T-helper 17 cell (primary cell): ENCODE measurements around the gene MGLL. TPM values are rescaled to one million over a fixed set of nuclear protein-coding genes. Genes with fewer than 3 reads are reported as not detected.

Experiments
- ATAC-seq: fragments of 150-1000 bp; cut with Tn5 transposase; 2 replicates; pipeline ENCODE4 v1.10.0; 2021; ENCODE audit warnings: mild to moderate bottlenecking, moderate library complexity
- DNase-seq, 3 donors: peaks; one replicate each; pipeline versions ENCODE4 v3.0.0 to v3.0.0-alpha.2; 2020 to 2021
- H3K9me3 ChIP-seq: one replicate; pipeline ENCODE4 v1.7.0; 2013; ENCODE audit warnings: low read length, mild to moderate bottlenecking; ENCODE audit not compliant: control insufficient read depth, poor library complexity, severe bottlenecking
- H3K27ac Mint-ChIP-seq: one replicate; pipeline ENCODE4 v1.8.0; 2022; ENCODE audit warnings: mild to moderate bottlenecking, moderate library complexity, mixed read lengths
- H3K27me3 Mint-ChIP-seq: one replicate; pipeline ENCODE4 v1.8.0; 2022; ENCODE audit warnings: mixed read lengths
- H3K36me3 Mint-ChIP-seq: one replicate; pipeline ENCODE4 v1.8.0; 2022; ENCODE audit warnings: low read depth, mixed read lengths
- H3K4me1 Mint-ChIP-seq: one replicate; pipeline ENCODE4 v1.8.0; 2022; ENCODE audit warnings: mild to moderate bottlenecking, mixed read lengths
- H3K4me3 Mint-ChIP-seq: one replicate; pipeline ENCODE4 v1.8.0; 2022; ENCODE audit warnings: mild to moderate bottlenecking, moderate library complexity, mixed read lengths
- total RNA-seq, 4 donors: library from RNA in 2 of 4; stranded (reverse) in 2 of 4; gene quantifications; one replicate each; pipeline ENCODE4 v1.2.3 and lab custom pipeline; 2022 to 2026

Gene MGLL
- total RNA-seq, 2 donors from 2014 or later = 3.3 to 28.7 TPM

DNA sequence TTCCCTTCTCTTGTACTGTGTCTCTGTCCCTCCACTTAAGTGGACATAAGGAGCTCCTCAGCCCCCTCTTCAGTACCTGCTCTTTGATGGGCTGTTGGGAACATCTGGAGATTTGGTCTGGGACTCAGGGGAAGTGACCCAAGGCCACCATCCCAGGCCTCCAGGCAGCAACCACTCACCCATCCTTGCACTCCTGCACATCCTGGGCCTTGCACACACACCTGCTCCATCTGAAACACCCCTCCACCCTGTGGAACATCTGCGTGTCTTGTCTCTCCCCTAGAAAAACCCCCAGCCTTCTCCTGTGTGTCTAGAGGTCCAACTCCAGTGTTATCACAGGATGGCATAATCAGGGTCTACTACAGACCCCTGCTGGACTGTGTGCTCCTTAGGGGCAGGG is 75.2 kb downstream of the MGLL start:
- peaks cover 4% of the 10 kb centered on the region for H3K36me3 Mint-ChIP-seq
- H3K27ac Mint-ChIP-seq = no peak overlapping the region
- H3K4me1 Mint-ChIP-seq = peaks cover 16% of the 10 kb centered on the region
- no peak overlapping the region for H3K4me3 Mint-ChIP-seq
- ATAC-seq (no peak), DNase-seq (no peak)
- no peaks in the 10 kb centered on the region for H3K9me3 ChIP-seq
- H3K27me3 Mint-ChIP-seq = peaks cover 60% of the 10 kb centered on the region

DNA sequence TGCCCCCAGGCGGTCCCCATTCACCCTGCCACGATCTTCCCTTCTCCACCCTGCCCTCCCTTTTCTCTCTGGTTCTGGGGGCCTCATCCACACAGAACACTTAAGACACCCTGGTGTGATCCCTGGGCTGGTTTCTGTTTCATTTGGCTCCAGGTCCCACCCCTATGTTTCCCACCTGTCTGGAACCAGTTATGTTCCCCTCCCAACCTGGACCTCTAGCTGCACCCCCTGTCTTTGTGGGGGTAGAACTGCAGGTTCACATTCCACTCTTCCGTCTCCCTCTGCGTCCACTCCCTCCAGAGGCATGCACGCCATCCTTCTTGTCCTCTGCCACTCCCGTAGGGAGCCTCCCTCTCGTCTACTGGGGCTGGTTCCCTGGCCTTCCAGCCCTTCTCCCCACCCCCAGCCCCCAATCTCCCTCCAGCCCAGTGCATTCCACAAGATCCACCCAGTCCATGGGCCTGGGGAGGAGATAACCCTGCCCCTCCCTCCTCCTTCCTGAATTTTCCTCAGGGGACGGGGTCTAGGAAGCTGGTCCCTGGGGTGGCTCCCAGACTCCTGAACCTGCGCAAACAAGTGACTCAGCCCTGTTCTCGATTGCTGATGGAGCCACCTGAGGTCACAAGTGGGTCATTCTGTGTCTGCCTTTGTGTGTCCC is 75.8 kb downstream of the MGLL start:
- no peaks in the 10 kb centered on the region for H3K9me3 ChIP-seq
- no peak for ATAC-seq
- Mint-ChIP-seq H3K36me3 (peaks cover 4% of the 10 kb centered on the region), H3K4me3 (no peak overlapping the region), H3K27me3 (peaks cover 58% of the 10 kb centered on the region), H3K27ac (no peak overlapping the region), H3K4me1 (peaks cover 16% of the 10 kb centered on the region)
- no peak for DNase-seq

DNA sequence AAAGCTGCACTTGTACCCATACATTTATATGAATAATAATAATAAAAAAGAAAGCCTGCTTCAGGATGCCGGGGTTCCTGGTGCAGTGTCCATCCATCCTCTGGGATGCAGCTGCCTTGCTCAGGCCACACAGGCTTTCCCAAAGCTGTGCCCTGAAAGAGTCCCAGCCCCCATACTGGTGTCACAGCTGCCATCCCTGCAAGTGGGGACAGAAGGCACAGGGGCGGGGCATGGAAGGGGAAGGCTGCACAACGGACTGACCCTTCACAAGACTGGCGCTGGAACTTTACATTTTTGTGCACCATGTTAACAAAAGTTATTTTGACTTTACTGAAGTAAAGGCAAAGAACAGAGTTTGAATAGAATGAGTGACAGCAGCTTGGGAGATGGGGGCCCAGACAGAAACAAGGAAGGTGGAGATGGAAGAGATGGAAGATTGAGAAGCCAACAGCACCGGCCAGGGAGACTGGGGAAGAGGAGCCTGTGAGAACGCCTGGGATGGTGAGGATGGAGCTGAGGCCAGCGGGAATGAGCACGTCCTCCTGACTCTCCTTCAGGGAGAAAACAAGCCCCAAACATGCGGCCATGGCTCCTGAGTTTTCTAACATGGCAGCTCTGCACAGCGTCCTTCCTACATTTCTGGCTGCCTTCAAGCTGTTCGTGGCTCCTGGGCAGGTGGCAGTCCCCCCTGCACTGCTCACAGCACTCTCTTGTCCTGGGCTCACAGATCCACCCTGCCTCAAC is 76.5 kb downstream of the MGLL start:
- H3K9me3 ChIP-seq = no peaks in the 10 kb centered on the region
- Mint-ChIP-seq H3K27ac (no peak overlapping the region), H3K4me1 (peaks cover 16% of the 10 kb centered on the region), H3K4me3 (no peak overlapping the region), H3K36me3 (peaks cover 4% of the 10 kb centered on the region), H3K27me3 (peaks cover 52% of the 10 kb centered on the region)
- DNase-seq (no peak), ATAC-seq (no peak)

DNA sequence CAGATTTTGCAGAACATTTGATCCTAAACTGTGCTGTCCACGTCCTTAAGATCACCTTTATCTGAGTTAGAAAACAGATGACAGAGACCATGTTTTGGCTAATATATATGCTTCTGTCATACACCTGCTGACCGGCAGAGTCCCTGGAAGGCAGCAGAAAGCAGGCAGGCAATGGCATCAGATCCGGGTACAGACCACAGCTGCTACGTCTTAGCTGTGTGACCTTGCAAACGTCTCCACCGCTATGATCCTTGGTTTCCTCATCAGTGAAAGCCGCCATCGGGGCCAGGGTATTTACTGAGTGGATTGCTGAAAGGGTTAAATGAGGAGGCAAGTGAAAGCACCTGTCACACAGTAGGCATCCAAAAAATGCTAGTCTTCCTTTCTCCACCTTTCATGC is 77.4 kb downstream of the MGLL start:
- Mint-ChIP-seq H3K27me3 (peaks cover 42% of the 10 kb centered on the region), H3K36me3 (peaks cover 4% of the 10 kb centered on the region), H3K4me3 (no peak overlapping the region), H3K27ac (no peak overlapping the region), H3K4me1 (peaks cover 13% of the 10 kb centered on the region)
- no peak for DNase-seq
- no peak for ATAC-seq
- H3K9me3 ChIP-seq = no peaks in the 10 kb centered on the region

DNA sequence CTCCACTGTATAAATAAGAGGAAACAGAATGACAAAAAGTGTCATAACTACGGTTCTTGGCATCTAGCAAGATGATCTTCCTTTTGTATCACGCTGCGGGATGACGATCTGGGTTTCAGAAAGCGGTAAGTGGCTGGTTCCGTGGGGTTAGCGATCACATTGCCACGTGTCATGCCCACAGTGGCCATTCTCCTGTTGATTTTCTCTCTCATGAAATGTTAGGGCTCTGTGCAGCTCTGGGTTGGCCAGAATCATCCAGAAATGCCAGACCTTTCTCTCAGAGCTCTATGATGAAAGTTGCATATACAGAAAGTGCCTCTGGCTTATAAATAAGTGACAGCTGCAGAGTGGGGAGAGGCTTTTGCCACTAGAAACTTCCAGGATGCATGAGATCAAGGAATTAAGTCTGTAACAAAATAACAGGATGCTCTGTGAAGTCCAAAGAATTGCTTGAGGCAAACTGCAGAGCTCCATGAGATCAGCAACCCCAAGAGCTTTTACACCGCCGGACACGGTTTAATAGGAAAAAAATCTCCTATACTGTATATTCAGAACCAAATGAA is 78.0 kb downstream of the MGLL start:
- no peak overlapping the region for H3K4me3 Mint-ChIP-seq
- peaks cover 4% of the 10 kb centered on the region for H3K36me3 Mint-ChIP-seq
- peak overlapping the region; percentile 49 for H3K27ac Mint-ChIP-seq
- peaks cover 37% of the 10 kb centered on the region for H3K27me3 Mint-ChIP-seq
- H3K9me3 ChIP-seq = no peaks in the 10 kb centered on the region
- ATAC-seq (no peak), DNase-seq (no peak)
- H3K4me1 Mint-ChIP-seq = peaks cover 9% of the 10 kb centered on the region

GRCh38 chr3:127743351-127744252 is 78.7 kb downstream of the MGLL start:
- DNase-seq = no peak
- Mint-ChIP-seq H3K27me3 (peaks cover 29% of the 10 kb centered on the region), H3K36me3 (no peaks in the 10 kb centered on the region), H3K4me1 (peaks cover 5% of the 10 kb centered on the region), H3K4me3 (no peak overlapping the region), H3K27ac (peak overlapping the region; percentile 49)
- ATAC-seq = no peak
- H3K9me3 ChIP-seq = no peaks in the 10 kb centered on the region

DNA sequence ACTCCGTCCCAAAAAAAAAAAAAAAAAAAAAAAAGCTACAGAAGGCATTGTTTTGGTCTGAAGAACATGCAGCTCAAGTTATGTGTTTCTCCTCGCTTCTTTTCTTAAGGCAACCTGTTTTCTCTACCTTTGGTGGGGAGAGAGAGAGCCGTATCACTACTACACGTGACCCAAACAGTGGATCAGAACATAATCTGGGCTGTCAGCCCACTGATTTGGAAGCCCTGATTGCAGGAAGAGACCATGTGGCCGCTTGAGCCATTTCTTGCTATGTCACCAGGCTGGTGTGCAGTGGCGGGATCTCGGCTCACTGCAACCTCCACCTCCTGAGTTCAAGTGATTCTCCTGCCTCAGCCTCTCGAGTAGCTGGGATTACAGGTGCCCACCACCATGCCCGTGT is 79.7 kb downstream of the MGLL start:
- peaks cover 6% of the 10 kb centered on the region for H3K4me1 Mint-ChIP-seq
- H3K4me3 Mint-ChIP-seq = no peak overlapping the region
- no peaks in the 10 kb centered on the region for H3K36me3 Mint-ChIP-seq
- no peak for DNase-seq
- H3K27me3 Mint-ChIP-seq = peaks cover 29% of the 10 kb centered on the region
- no peak overlapping the region for H3K27ac Mint-ChIP-seq
- H3K9me3 ChIP-seq = no peaks in the 10 kb centered on the region
- no peak for ATAC-seq

DNA sequence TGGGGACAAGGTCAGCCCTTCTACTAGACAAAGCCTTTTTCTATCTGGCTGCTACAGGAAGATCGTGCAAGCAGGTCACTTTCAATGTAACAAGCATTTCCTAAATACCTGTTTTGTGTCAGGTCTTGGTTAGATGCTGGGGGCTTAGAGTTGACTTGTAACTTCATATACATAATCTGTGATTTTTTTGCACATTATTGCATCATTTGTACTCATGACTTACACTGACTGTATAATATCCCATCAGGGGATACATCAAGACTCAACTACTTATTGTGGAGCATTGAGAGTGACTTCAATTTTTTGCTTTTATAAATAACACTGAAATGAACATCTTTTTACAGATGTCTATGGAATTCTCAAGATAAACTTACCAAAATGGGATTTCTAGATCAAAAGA is 80.6 kb downstream of the MGLL start:
- Mint-ChIP-seq H3K27ac (no peak overlapping the region), H3K27me3 (peaks cover 21% of the 10 kb centered on the region), H3K4me1 (peaks cover 5% of the 10 kb centered on the region), H3K4me3 (no peak overlapping the region), H3K36me3 (no peaks in the 10 kb centered on the region)
- no peak for DNase-seq
- no peaks in the 10 kb centered on the region for H3K9me3 ChIP-seq
- ATAC-seq = no peak

GRCh38 chr3:127741246-127741645 is 81.1 kb downstream of the MGLL start:
- Mint-ChIP-seq H3K27me3 (peaks cover 21% of the 10 kb centered on the region), H3K4me3 (no peak overlapping the region)

GRCh38 chr3:127740136-127740915 is 82.0 kb downstream of the MGLL start:
- DNase-seq (no peak), ATAC-seq (no peak)
- no peak overlapping the region for H3K4me3 Mint-ChIP-seq
- H3K27me3 Mint-ChIP-seq = peaks cover 17% of the 10 kb centered on the region
- H3K4me1 Mint-ChIP-seq = peaks cover 4% of the 10 kb centered on the region
- H3K36me3 Mint-ChIP-seq = no peaks in the 10 kb centered on the region
- H3K27ac Mint-ChIP-seq = no peak overlapping the region
- H3K9me3 ChIP-seq = no peaks in the 10 kb centered on the region

More at GRCh38 chr3:127741246-127741645, 81.1 kb downstream of the MGLL start:
- H3K9me3 ChIP-seq = no peaks in the 10 kb centered on the region
- H3K36me3 Mint-ChIP-seq = no peaks in the 10 kb centered on the region
- H3K27ac Mint-ChIP-seq = no peak overlapping the region
- DNase-seq (no peak), ATAC-seq (no peak)
- H3K4me1 Mint-ChIP-seq = peaks cover 5% of the 10 kb centered on the region

GRCh38 chr3:127739347-127740135 is 82.8 kb downstream of the MGLL start:
- Mint-ChIP-seq H3K36me3 (no peaks in the 10 kb centered on the region), H3K4me1 (peaks cover 5% of the 10 kb centered on the region), H3K27ac (no peak overlapping the region), H3K4me3 (no peak overlapping the region), H3K27me3 (peaks cover 15% of the 10 kb centered on the region)
- ATAC-seq (no peak), DNase-seq (no peak)
- H3K9me3 ChIP-seq = no peaks in the 10 kb centered on the region
